Panc1 (cell line): ENCODE data around the gene ZNF780B. TPM values are rescaled to one million over a fixed set of nuclear protein-coding genes. Genes with fewer than 3 reads are reported as not detected.

Experiments used
- ATAC-seq: fragments of 200-7000 bp; cut with Tn5 transposase; 2 replicates; pipeline ENCODE4 v1.9.1; 2020; ENCODE audit warnings: mild to moderate bottlenecking, moderate library complexity
- BruUV-seq: library from RNA; stranded (reverse); fragments of 400-500 nt; replicated peaks from 2 replicates; lab custom pipeline; 2021; lab: Mats Ljungman, UMichigan
- CTCF ChIA-PET: fragments of 300-600 bp; sonication (Branson Sonifier 250); formaldehyde crosslinking; loops from one replicate; lab custom pipeline; 2022; ENCODE audit warnings: antibody characterized with exemption; lab: Charles Lee
- POLR2A ChIA-PET: fragments of 300-600 bp; sonication (Branson Sonifier 250); formaldehyde crosslinking; loops from one replicate; lab custom pipeline; 2022; ENCODE audit warnings: antibody characterized with exemption; lab: Charles Lee
- DNase-seq: peaks from one replicate; pipeline ENCODE4 v3.0.0-alpha.2; 2010; ENCODE audit warnings: low read depth, low spot score
- H3K27ac ChIP-seq: 2 replicates; pipeline ENCODE4 v1.5.1; 2011; ENCODE audit warnings: mild to moderate bottlenecking, low read length, inconsistent platforms
- H3K27me3 ChIP-seq: fragments of 200-500 bp; sonication (Bioruptor generic); 2 replicates; pipeline ENCODE4 v1.6.0; 2014; ENCODE audit warnings: low read length, inconsistent platforms; ENCODE audit not compliant: control insufficient read depth, insufficient read depth
- H3K36me3 ChIP-seq: fragments of 200-500 bp; sonication (Bioruptor generic); 2 replicates; pipeline ENCODE4 v1.5.1; 2014; ENCODE audit warnings: inconsistent platforms, mild to moderate bottlenecking, low read length, moderate library complexity; ENCODE audit not compliant: control insufficient read depth, insufficient read depth
- H3K4me1 ChIP-seq: 2 replicates; pipeline ENCODE4 v1.5.1; 2011; ENCODE audit warnings: inconsistent platforms, mild to moderate bottlenecking, low read length, moderate library complexity; ENCODE audit not compliant: control insufficient read depth, insufficient read depth
- H3K4me3 ChIP-seq, 2 experiments: 2 replicates each; pipeline ENCODE4 v1.5.1; 2011 to 2012; ENCODE audit warnings: low read depth in 2 of 2, low read length in 2 of 2, mild to moderate bottlenecking in 2 of 2, inconsistent platforms in 1 of 2, moderate library complexity in 1 of 2
- H3K9me3 ChIP-seq: fragments of 200-500 bp; sonication (Bioruptor generic); 2 replicates; pipeline ENCODE4 v1.5.1; 2014; ENCODE audit warnings: low read depth, mild to moderate bottlenecking, inconsistent platforms, low read length, moderate library complexity; ENCODE audit not compliant: control insufficient read depth, insufficient read depth
- POLR2AphosphoS5 ChIP-seq: IDR thresholded peaks from 2 replicates; pipeline ENCODE4 v1.6.1; 2012; ENCODE audit warnings: mild to moderate bottlenecking, low read depth, low read length, moderate library complexity
- SIN3A ChIP-seq: IDR thresholded peaks from 2 replicates; pipeline ENCODE4 v1.6.1; 2012; ENCODE audit warnings: low read depth, mild to moderate bottlenecking, low read length, moderate library complexity, borderline replicate concordance; ENCODE audit not compliant: insufficient read depth
- TCF7L2 ChIP-seq: IDR thresholded peaks from 2 replicates; pipeline ENCODE4 v1.6.1; 2011; ENCODE audit warnings: mild to moderate bottlenecking, low read depth, low read length, inconsistent platforms
- in situ Hi-C: cut with HindIII; loops from 2 replicates; pipeline ENCODE4 v1.10.0; 2016; ENCODE audit warnings: low sequenced_read_pairs, low pct_unique_long_range_greater_than_20kb
- intact Hi-C: fragments of 100-400 bp; cut with micrococcal nuclease; formaldehyde crosslinking; loops from one replicate; pipeline ENCODE4 v1.10.0; 2022; ENCODE audit not compliant: unreplicated experiment
- total RNA-seq: library from RNA; stranded (reverse); gene quantifications from one replicate; pipeline ENCODE4 v1.2.1, GENCODE V29; 2021; ENCODE audit not compliant: unreplicated experiment
- TF ChIP-seq, protein P1 (sequence below), 2 experiments: IDR thresholded peaks; 2 replicates each; pipeline ENCODE4 v1.6.1; 2011 to 2012; ENCODE audit warnings: low read depth in 2 of 2, control low read depth in 1 of 2, low read length in 1 of 2, mild to moderate bottlenecking in 1 of 2, moderate library complexity in 1 of 2; ENCODE audit not compliant: insufficient read depth in 1 of 2
- TF ChIP-seq, protein P2 (sequence below): fragments of 450-650 bp; IDR thresholded peaks from 2 replicates; pipeline ENCODE4 v1.5.1; 2017; ENCODE audit warnings: mild to moderate bottlenecking

Gene ZNF780B
- total RNA-seq, 1 experiment from 2014 or later, result 237 TPM

DNA sequence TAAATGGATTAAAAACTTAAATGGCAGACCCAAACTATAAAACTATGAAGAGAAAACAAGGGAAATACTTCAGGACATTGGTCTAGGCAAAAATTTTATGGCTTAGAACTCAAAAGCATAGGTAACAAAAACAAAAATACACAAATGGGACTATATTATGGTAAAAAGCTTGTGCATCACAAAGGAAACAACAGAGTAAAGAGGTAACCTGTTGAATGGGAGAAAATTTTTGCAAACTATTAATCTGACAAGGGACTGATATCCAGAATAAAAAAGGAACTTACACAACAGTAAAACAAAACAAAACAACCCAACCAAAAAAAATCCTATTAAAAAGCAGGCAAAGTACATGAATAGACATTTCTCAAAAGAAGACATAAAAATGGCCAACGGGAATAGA lies 68.4 kb downstream of the ZNF780B start:
- peaks cover 68% of the 10 kb centered on the region for H3K9me3 ChIP-seq
- ATAC-seq (no peak), DNase-seq (no peak)
- intact Hi-C loops (no loop called here), in situ Hi-C loops (no loop called here)
- no peaks in the 10 kb centered on the region for H3K27me3 ChIP-seq
- POLR2A ChIA-PET, result no interaction called here
- BruUV-seq, result no TSS peak
- H3K27ac ChIP-seq, result no peak overlapping the region
- TF ChIP-seq, protein P1, sequence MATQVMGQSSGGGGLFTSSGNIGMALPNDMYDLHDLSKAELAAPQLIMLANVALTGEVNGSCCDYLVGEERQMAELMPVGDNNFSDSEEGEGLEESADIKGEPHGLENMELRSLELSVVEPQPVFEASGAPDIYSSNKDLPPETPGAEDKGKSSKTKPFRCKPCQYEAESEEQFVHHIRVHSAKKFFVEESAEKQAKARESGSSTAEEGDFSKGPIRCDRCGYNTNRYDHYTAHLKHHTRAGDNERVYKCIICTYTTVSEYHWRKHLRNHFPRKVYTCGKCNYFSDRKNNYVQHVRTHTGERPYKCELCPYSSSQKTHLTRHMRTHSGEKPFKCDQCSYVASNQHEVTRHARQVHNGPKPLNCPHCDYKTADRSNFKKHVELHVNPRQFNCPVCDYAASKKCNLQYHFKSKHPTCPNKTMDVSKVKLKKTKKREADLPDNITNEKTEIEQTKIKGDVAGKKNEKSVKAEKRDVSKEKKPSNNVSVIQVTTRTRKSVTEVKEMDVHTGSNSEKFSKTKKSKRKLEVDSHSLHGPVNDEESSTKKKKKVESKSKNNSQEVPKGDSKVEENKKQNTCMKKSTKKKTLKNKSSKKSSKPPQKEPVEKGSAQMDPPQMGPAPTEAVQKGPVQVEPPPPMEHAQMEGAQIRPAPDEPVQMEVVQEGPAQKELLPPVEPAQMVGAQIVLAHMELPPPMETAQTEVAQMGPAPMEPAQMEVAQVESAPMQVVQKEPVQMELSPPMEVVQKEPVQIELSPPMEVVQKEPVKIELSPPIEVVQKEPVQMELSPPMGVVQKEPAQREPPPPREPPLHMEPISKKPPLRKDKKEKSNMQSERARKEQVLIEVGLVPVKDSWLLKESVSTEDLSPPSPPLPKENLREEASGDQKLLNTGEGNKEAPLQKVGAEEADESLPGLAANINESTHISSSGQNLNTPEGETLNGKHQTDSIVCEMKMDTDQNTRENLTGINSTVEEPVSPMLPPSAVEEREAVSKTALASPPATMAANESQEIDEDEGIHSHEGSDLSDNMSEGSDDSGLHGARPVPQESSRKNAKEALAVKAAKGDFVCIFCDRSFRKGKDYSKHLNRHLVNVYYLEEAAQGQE (IDR thresholded peaks at IDR 0.05; ENCODE audit: insufficient read depth in 1 of 2, low read depth in 2 of 2, low read length in 1 of 2), result no peak
- TF ChIP-seq POLR2AphosphoS5, result no peak
- TF ChIP-seq, protein P2, sequence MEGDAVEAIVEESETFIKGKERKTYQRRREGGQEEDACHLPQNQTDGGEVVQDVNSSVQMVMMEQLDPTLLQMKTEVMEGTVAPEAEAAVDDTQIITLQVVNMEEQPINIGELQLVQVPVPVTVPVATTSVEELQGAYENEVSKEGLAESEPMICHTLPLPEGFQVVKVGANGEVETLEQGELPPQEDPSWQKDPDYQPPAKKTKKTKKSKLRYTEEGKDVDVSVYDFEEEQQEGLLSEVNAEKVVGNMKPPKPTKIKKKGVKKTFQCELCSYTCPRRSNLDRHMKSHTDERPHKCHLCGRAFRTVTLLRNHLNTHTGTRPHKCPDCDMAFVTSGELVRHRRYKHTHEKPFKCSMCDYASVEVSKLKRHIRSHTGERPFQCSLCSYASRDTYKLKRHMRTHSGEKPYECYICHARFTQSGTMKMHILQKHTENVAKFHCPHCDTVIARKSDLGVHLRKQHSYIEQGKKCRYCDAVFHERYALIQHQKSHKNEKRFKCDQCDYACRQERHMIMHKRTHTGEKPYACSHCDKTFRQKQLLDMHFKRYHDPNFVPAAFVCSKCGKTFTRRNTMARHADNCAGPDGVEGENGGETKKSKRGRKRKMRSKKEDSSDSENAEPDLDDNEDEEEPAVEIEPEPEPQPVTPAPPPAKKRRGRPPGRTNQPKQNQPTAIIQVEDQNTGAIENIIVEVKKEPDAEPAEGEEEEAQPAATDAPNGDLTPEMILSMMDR, result no peak
- TF ChIP-seq TCF7L2, result no peak
- no peak for TF ChIP-seq SIN3A
- no peaks in the 10 kb centered on the region for H3K4me1 ChIP-seq
- H3K36me3 ChIP-seq, result peaks cover 10% of the 10 kb centered on the region
- no peak overlapping the region for H3K4me3 ChIP-seq
- CTCF ChIA-PET, result interaction anchor here (0.6 kb wide), 1 partner anchor 15 kb away, joined by 6 read pairs; no protein-coding TSS in a partner anchor

DNA sequence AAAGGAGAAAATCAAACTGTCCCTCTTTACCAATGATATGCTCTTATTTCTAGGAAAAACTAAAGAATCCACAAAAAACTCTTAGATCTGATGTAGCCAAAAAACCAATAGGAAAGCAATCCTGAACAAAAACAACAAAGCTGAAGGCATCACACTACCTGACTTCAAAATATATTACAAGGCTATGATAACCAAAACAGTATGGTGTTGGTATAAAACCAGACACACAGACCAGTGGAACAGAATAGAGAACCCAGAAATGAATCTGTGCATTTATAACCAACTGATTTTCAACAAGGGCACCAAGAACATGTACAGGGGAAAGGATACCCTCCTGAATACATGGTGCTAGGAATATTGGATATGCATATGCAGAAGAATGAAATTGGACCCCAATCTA lies 68.9 kb downstream of the ZNF780B start:
- in situ Hi-C loops (no loop called here), intact Hi-C loops (no loop called here)
- DNase-seq (no peak), ATAC-seq (no peak)
- Histone ChIP-seq H3K27me3 (no peaks in the 10 kb centered on the region), H3K27ac (no peak overlapping the region), H3K36me3 (peaks cover 14% of the 10 kb centered on the region), H3K4me1 (no peaks in the 10 kb centered on the region), H3K9me3 (peaks cover 72% of the 10 kb centered on the region), H3K4me3 (no peak overlapping the region)
- ChIA-PET POLR2A (interaction anchor here (0.5 kb wide), 1 partner anchor 11 kb away, joined by 3 read pairs; no protein-coding TSS in a partner anchor), CTCF (no interaction called here)
- BruUV-seq, result no TSS peak
- TF ChIP-seq, protein P2, result no peak
- TF ChIP-seq SIN3A, result no peak
- TF ChIP-seq, protein P1 (IDR thresholded peaks at IDR 0.05; ENCODE audit: insufficient read depth in 1 of 2, low read depth in 2 of 2, low read length in 1 of 2), result no peak
- no peak for TF ChIP-seq TCF7L2
- no peak for TF ChIP-seq POLR2AphosphoS5
